Smooth muscle cell of trachea (primary cell): ENCODE data around the gene EFCAB6. TPM values are rescaled to one million over a fixed set of nuclear protein-coding genes. Genes with fewer than 3 reads are reported as not detected.

Experiments used
- total RNA-seq: library from RNA; depleted of rRNA; stranded (reverse); fragments of >200 nt; gene quantifications from 2 replicates; pipeline ENCODE4 v1.2.1, GENCODE V29; 2014

Gene EFCAB6, protein sequence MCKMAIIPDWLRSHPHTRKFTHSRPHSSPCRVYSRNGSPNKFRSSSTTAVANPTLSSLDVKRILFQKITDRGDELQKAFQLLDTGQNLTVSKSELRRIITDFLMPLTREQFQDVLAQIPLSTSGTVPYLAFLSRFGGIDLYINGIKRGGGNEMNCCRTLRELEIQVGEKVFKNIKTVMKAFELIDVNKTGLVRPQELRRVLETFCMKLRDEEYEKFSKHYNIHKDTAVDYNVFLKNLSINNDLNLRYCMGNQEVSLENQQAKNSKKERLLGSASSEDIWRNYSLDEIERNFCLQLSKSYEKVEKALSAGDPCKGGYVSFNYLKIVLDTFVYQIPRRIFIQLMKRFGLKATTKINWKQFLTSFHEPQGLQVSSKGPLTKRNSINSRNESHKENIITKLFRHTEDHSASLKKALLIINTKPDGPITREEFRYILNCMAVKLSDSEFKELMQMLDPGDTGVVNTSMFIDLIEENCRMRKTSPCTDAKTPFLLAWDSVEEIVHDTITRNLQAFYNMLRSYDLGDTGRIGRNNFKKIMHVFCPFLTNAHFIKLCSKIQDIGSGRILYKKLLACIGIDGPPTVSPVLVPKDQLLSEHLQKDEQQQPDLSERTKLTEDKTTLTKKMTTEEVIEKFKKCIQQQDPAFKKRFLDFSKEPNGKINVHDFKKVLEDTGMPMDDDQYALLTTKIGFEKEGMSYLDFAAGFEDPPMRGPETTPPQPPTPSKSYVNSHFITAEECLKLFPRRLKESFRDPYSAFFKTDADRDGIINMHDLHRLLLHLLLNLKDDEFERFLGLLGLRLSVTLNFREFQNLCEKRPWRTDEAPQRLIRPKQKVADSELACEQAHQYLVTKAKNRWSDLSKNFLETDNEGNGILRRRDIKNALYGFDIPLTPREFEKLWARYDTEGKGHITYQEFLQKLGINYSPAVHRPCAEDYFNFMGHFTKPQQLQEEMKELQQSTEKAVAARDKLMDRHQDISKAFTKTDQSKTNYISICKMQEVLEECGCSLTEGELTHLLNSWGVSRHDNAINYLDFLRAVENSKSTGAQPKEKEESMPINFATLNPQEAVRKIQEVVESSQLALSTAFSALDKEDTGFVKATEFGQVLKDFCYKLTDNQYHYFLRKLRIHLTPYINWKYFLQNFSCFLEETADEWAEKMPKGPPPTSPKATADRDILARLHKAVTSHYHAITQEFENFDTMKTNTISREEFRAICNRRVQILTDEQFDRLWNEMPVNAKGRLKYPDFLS (N-terminal part only)
- 3.0 and 4.2 TPM in 2 replicates for total RNA-seq

GRCh38 chr22:43812149-43812842, at the start of gene EFCAB6:
TSS of gene EFCAB6 (minus strand) at chr22:43812305. CDS start at chr22:43782318, 29,987 bp downstream.

Other genes starting within 250 kb of the EFCAB6 start
- 0.44 and 0.83 TPM in 2 replicates for gene SULT4A1, start 50.2 kb upstream of the EFCAB6 start, total RNA-seq
- 0.50 TPM in 1 of 2 replicates, not detected in the other for gene PNPLA5, start 79.7 kb upstream of the EFCAB6 start, total RNA-seq
- 6.3 and 9.9 TPM in 2 replicates for gene PNPLA3, start 111.5 kb upstream of the EFCAB6 start, total RNA-seq
- gene SAMM50, start 143.1 kb upstream of the EFCAB6 start, total RNA-seq, result 58.1 and 67.6 TPM in 2 replicates
- 53.2 and 66.3 TPM in 2 replicates for gene PARVB, start 212.0 kb upstream of the EFCAB6 start, total RNA-seq